Memory B cell (primary cell): ENCODE measurements around the gene CACHD1.
A peak's percentile ranks its signal among the peaks of the same experiment; 100 is the strongest.

Source experiments
- ATAC-seq: fragments of 150-1000 bp; cut with Tn5 transposase; 2 replicates; pipeline ENCODE4 v1.10.0; 2021; ENCODE audit warnings: low read depth, mild to moderate bottlenecking, moderate library complexity
- DNase-seq, 2 donors: peaks; one replicate each; pipeline ENCODE4 v3.0.0; 2022; ENCODE audit warnings: low spot score in 2 of 2
- H3K27ac Mint-ChIP-seq: one replicate; pipeline ENCODE4 v1.8.0; 2022; ENCODE audit warnings: mild to moderate bottlenecking, moderate library complexity, mixed read lengths
- H3K27me3 Mint-ChIP-seq: one replicate; pipeline ENCODE4 v1.8.0; 2022; ENCODE audit warnings: mixed read lengths
- H3K36me3 Mint-ChIP-seq: one replicate; pipeline ENCODE4 v1.8.0; 2022; ENCODE audit warnings: mild to moderate bottlenecking, mixed read lengths
- H3K4me1 Mint-ChIP-seq: one replicate; pipeline ENCODE4 v1.8.0; 2022; ENCODE audit warnings: mixed read lengths
- H3K4me3 Mint-ChIP-seq: one replicate; pipeline ENCODE4 v1.8.0; 2022; ENCODE audit warnings: mild to moderate bottlenecking, moderate library complexity, mixed read lengths
- H3K9me3 Mint-ChIP-seq: one replicate; pipeline ENCODE4 v1.8.0; 2022; ENCODE audit warnings: mixed read lengths

CACHD1 gene

GRCh38 chr1:64459743-64460142, 10.2 kb upstream of the CACHD1 start:
- ATAC-seq (no peak), DNase-seq (no peak)
- Mint-ChIP-seq H3K27me3 (peaks cover 7% of the 10 kb centered on the region), H3K4me3 (no peak overlapping the region), H3K36me3 (no peaks in the 10 kb centered on the region), H3K4me1 (no peaks in the 10 kb centered on the region), H3K27ac (no peak overlapping the region), H3K9me3 (no peaks in the 10 kb centered on the region)

DNA sequence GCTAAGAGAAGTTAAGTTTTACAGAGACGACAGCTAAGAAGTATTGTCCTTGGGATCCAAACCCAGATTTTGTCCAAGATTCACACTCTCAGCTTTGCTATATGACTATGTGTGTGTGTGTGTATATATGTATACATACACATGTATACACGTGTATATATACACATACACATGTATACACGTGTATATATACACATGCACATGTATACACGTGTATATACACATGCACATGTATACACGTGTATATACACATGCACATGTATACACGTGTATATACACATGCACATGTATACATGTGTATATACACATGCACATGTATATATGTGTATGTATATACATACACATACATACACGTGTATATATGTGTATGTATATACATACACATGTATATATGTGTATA, 3.9 kb upstream of the CACHD1 start:
- ATAC-seq (no peak), DNase-seq (no peak)
- peaks cover 6% of the 10 kb centered on the region for H3K4me1 Mint-ChIP-seq
- H3K27me3 Mint-ChIP-seq = peaks cover 20% of the 10 kb centered on the region
- H3K9me3 Mint-ChIP-seq = no peaks in the 10 kb centered on the region
- H3K4me3 Mint-ChIP-seq = no peak overlapping the region
- no peaks in the 10 kb centered on the region for H3K36me3 Mint-ChIP-seq
- H3K27ac Mint-ChIP-seq = no peak overlapping the region

GRCh38 chr1:64469116-64469976, 583 bp upstream of the CACHD1 start:
- no peak for ATAC-seq
- DNase-seq = no peak
- H3K27me3 Mint-ChIP-seq = peaks cover 26% of the 10 kb centered on the region
- no peak overlapping the region for H3K27ac Mint-ChIP-seq
- H3K4me1 Mint-ChIP-seq = peaks cover 13% of the 10 kb centered on the region
- no peaks in the 10 kb centered on the region for H3K36me3 Mint-ChIP-seq
- H3K4me3 Mint-ChIP-seq = peak overlapping the region; percentile 56
- H3K9me3 Mint-ChIP-seq = no peaks in the 10 kb centered on the region

GRCh38 chr1:64470665-64471217, 812 bp downstream of the CACHD1 start:
- Mint-ChIP-seq H3K36me3 (no peaks in the 10 kb centered on the region), H3K9me3 (no peaks in the 10 kb centered on the region), H3K27ac (no peak overlapping the region), H3K27me3 (peaks cover 26% of the 10 kb centered on the region), H3K4me3 (peak overlapping the region; percentile 86), H3K4me1 (peaks cover 13% of the 10 kb centered on the region)
- ATAC-seq (no peak), DNase-seq (no peak)

- H3K4me3 Mint-ChIP-seq = peak overlapping the region; percentile 86
- H3K4me1 Mint-ChIP-seq = peaks cover 13% of the 10 kb centered on the region
- DNase-seq (no peak), ATAC-seq (no peak)
- H3K36me3 Mint-ChIP-seq = no peaks in the 10 kb centered on the region
- no peaks in the 10 kb centered on the region for H3K9me3 Mint-ChIP-seq
- peaks cover 26% of the 10 kb centered on the region for H3K27me3 Mint-ChIP-seq
- no peak overlapping the region for H3K27ac Mint-ChIP-seq
Measured at GRCh38 chr1:64471218-64472039, 1.5 kb downstream of the CACHD1 start.

DNA sequence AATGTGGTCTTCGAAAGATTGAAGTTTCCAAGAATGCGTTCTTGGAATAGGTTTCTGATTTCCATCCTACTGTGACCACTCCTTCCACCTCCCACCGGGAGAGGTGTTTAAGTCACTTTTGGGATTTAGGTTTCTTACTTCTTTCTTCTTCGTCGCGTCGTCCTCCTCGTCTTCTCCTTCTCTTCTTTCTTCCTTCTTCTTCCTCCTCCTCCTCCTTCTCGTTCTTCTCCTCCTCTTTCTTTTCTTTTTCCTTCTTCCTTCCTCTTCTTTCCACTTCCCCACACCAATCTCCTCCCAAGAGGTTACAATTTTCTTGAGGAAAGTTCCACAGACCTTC, 2.1 kb downstream of the CACHD1 start:
- Mint-ChIP-seq H3K9me3 (no peaks in the 10 kb centered on the region), H3K4me3 (no peak overlapping the region), H3K27me3 (peaks cover 26% of the 10 kb centered on the region), H3K36me3 (no peaks in the 10 kb centered on the region), H3K4me1 (peaks cover 13% of the 10 kb centered on the region), H3K27ac (no peak overlapping the region)
- no peak for DNase-seq
- no peak for ATAC-seq

DNA sequence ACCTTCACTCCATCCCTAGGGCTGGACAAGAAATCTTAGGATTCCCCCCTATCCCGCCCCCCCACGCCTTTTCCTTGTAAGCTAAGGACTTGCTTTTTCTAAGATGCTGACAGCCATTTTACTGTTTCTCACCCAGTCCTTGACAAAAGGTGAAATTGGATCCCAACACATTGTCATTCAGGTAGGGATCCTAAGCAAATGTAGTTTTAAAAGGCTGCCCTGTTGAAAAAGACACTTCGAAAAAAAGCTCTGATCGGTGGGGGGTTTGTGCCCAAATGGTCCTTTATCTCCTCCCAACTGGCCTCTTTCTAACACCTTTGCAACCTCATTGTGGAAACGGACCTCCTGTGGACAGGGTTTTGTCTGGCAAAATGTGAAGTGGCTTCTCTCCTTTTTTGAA, 2.9 kb downstream of the CACHD1 start:
- H3K27me3 Mint-ChIP-seq = peaks cover 23% of the 10 kb centered on the region
- peaks cover 13% of the 10 kb centered on the region for H3K4me1 Mint-ChIP-seq
- ATAC-seq (no peak), DNase-seq (no peak)
- no peak overlapping the region for H3K4me3 Mint-ChIP-seq
- no peaks in the 10 kb centered on the region for H3K36me3 Mint-ChIP-seq
- no peaks in the 10 kb centered on the region for H3K9me3 Mint-ChIP-seq
- H3K27ac Mint-ChIP-seq = no peak overlapping the region

GRCh38 chr1:64473367-64473766, 3.4 kb downstream of the CACHD1 start:
- Mint-ChIP-seq H3K9me3 (no peaks in the 10 kb centered on the region), H3K27me3 (peaks cover 20% of the 10 kb centered on the region), H3K36me3 (no peaks in the 10 kb centered on the region), H3K4me1 (peaks cover 13% of the 10 kb centered on the region), H3K4me3 (no peak overlapping the region), H3K27ac (no peak overlapping the region)
- ATAC-seq = no peak
- DNase-seq = no peak

- Mint-ChIP-seq H3K27me3 (peaks cover 16% of the 10 kb centered on the region), H3K9me3 (no peaks in the 10 kb centered on the region), H3K36me3 (no peaks in the 10 kb centered on the region), H3K4me3 (no peak overlapping the region), H3K4me1 (peaks cover 13% of the 10 kb centered on the region), H3K27ac (no peak overlapping the region)
- ATAC-seq (no peak), DNase-seq (no peak)
Measured at GRCh38 chr1:64474133-64474532, 4.2 kb downstream of the CACHD1 start.

DNA sequence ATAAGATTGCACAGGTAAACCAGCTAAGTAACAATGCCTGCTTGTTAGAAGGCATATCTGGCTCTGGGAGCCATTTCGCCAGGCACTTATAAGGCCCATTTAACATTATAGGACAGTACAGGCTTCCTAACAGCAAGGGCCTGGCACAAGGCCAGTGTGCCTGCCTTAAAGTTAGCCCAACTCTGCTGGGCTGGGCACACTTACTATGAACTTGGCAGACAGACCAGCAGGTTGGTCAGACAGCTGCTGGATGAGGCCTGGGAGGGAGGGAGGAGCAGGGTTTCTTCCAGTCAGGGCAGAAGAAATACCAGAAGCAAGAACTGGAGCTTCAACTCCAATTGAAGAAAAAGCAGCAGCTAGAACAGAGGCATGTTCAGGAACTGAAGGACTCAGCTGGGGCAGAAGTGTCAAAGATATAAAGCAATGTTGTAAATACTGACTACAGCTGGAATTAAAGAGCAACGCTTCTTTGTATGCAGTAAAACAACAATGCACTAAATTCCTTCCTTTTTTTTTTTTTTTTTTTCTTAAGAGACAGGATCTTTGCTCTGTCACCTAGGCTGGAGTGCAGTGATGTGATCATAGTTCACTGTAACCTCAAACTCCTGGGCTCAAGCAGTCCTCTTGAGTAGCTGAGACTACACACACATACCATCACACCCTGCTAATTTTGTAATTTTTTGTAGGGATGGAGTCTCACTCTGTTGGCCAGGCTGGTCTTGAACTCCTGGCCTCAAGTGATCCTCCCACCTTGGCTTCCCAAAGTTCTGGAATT, 4.9 kb downstream of the CACHD1 start:
- H3K36me3 Mint-ChIP-seq = no peaks in the 10 kb centered on the region
- H3K27me3 Mint-ChIP-seq = peaks cover 12% of the 10 kb centered on the region
- H3K4me1 Mint-ChIP-seq = peaks cover 11% of the 10 kb centered on the region
- DNase-seq (no peak), ATAC-seq (no peak)
- no peaks in the 10 kb centered on the region for H3K9me3 Mint-ChIP-seq
- no peak overlapping the region for H3K4me3 Mint-ChIP-seq
- no peak overlapping the region for H3K27ac Mint-ChIP-seq

GRCh38 chr1:64476251-64476952, 6.5 kb downstream of the CACHD1 start:
- Mint-ChIP-seq H3K27me3 (peaks cover 7% of the 10 kb centered on the region), H3K27ac (no peak overlapping the region), H3K9me3 (no peaks in the 10 kb centered on the region), H3K4me3 (no peak overlapping the region), H3K4me1 (peaks cover 5% of the 10 kb centered on the region), H3K36me3 (no peaks in the 10 kb centered on the region)
- ATAC-seq (no peak), DNase-seq (no peak)

GRCh38 chr1:64478594-64479470, 8.9 kb downstream of the CACHD1 start:
- Mint-ChIP-seq H3K4me3 (no peak overlapping the region), H3K27me3 (peaks cover 4% of the 10 kb centered on the region), H3K36me3 (no peaks in the 10 kb centered on the region), H3K4me1 (no peaks in the 10 kb centered on the region), H3K9me3 (no peaks in the 10 kb centered on the region), H3K27ac (no peak overlapping the region)
- DNase-seq (no peak), ATAC-seq (no peak)

GRCh38 chr1:64479874-64480273, 9.9 kb downstream of the CACHD1 start:
- ATAC-seq = no peak

More at GRCh38 chr1:64479874-64480273, 9.9 kb downstream of the CACHD1 start:
- H3K27me3 Mint-ChIP-seq = peaks cover 9% of the 10 kb centered on the region
- no peaks in the 10 kb centered on the region for H3K9me3 Mint-ChIP-seq
- H3K27ac Mint-ChIP-seq = no peak overlapping the region
- H3K4me3 Mint-ChIP-seq = no peak overlapping the region
- H3K36me3 Mint-ChIP-seq = no peaks in the 10 kb centered on the region
- no peaks in the 10 kb centered on the region for H3K4me1 Mint-ChIP-seq
- no peak for DNase-seq
